ENCODE results near the gene IL4I1. TPM values are rescaled to one million over a fixed set of nuclear protein-coding genes. Genes with fewer than 3 reads are reported as not detected.

Gene IL4I1
- total and polyA plus RNA-seq, 2 of the 8 experiments (the other 6 are each of a cell fraction or from before 2014, with no cell fraction given): 0.41 to 0.76 TPM

DNA sequence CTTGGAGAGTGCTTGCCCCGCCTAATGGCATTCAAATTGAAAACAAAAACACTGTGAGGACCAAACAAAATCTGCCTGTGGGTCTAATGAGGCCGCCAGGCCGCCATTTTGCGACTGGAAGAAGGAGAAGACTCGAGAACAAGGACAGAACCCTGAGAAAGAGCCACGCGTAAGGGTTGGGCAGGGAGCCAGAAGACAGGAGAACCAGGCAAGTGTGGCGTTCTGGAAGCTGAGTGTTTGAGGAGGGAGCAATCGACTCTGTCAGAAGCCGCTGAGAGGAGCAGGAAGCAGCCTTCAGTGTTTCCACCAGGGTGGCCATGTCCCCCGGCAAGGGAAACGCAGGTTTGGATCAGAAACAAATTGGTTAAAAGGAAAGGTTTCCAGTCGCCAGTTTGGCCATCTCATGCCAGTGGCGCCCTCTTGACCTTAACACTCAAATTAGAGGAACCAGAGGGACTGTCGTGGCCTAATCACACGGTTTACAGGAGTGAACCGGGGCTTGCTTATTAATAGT, 55.9 kb downstream of the IL4I1 start (continued):
- TF ChIP-seq SUZ12 (IDR thresholded peaks at IDR 0.05; ENCODE audit: low read length): no peak
- TF ChIP-seq SP1 (IDR thresholded peaks at IDR 0.05; ENCODE audit: low read depth, low read length): no peak
- TF ChIP-seq, protein P1, sequence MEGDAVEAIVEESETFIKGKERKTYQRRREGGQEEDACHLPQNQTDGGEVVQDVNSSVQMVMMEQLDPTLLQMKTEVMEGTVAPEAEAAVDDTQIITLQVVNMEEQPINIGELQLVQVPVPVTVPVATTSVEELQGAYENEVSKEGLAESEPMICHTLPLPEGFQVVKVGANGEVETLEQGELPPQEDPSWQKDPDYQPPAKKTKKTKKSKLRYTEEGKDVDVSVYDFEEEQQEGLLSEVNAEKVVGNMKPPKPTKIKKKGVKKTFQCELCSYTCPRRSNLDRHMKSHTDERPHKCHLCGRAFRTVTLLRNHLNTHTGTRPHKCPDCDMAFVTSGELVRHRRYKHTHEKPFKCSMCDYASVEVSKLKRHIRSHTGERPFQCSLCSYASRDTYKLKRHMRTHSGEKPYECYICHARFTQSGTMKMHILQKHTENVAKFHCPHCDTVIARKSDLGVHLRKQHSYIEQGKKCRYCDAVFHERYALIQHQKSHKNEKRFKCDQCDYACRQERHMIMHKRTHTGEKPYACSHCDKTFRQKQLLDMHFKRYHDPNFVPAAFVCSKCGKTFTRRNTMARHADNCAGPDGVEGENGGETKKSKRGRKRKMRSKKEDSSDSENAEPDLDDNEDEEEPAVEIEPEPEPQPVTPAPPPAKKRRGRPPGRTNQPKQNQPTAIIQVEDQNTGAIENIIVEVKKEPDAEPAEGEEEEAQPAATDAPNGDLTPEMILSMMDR (IDR thresholded peaks at IDR 0.05; ENCODE audit: control extremely low read depth in 1 of 3, insufficient read depth in 1 of 3, low read depth in 1 of 3, low read length in 3 of 3): peak in 1 of 3 experiments; percentile 5; a peak in 1 of 4 replicates
- TF ChIP-seq KDM5A (IDR thresholded peaks at IDR 0.05; ENCODE audit: low read length): no peak
- no peak for TF ChIP-seq TAF7 (optimal IDR thresholded peaks at IDR 0.05; ENCODE audit: borderline replicate concordance, low read depth, low read length)
- TF ChIP-seq CEBPB (IDR thresholded peaks at IDR 0.05; ENCODE audit: low read depth, low read length): no peak
- no peak for TF ChIP-seq TCF12 (IDR thresholded peaks at IDR 0.05; ENCODE audit: low read depth, low read length)

Data from H1 (cell line).